ENCODE results near the gene RGS16. TPM values are rescaled to one million over a fixed set of nuclear protein-coding genes. Genes with fewer than 3 reads are reported as not detected.
A peak's percentile ranks its signal among the peaks of the same experiment; 100 is the strongest.

Gene RGS16
- total and polyA plus RNA-seq, 2 donors from 2014 or later: 4.2 to 7.7 TPM

DNA sequence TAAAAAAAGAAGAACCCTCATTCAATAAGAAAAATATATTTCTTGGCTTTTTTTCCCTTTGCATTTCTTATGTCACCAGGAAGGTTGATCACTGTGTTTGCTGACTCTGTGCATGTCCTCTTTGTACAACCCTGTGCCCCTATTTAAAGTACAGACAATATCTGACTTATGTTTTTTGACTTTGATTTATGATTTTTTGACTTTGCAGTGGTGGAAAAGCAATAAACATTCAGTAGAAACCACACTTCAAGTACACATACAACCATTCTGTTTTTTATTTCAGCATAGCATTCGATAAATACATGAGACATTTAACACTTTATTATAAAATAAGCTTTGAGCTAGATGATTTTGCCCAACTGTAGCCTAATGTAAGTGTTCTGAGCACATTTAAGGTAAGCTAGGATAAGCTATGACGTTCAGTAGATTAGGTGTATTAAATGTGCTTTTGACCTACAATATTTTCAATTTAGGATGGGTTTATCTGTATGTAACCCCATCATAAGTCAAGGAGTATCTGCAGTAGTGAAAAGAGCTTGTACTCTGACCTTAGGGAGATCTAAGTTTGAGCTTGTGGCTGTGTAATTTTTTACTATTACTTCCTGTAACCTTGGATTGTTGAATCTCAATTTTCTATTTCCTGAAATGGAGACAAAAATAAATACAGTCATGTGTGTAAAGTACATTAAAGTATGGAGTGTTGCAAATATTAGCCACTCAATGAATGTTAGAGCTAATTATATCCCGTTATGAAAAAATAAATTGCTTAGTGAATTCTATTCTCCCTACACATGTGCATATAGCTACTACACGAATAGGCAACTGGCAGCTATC, 16.3 kb downstream of the RGS16 start:
- Histone ChIP-seq H3K27me3 (ENCODE audit: control insufficient read depth, insufficient read depth, low read length) (no peaks in the 10 kb centered on the region), H3K9ac (ENCODE audit: low read length in 3 of 3) (peak overlapping the region in 2 of 3 donors; percentile 86 to 91), H3K4me3 (ENCODE audit: low read length in 3 of 3) (peak overlapping the region; percentile 87 to 93 (median 88)), H3K4me1 (ENCODE audit: control insufficient read depth in 2 of 3, insufficient read depth in 2 of 3, low read depth in 1 of 3, low read length in 3 of 3) (peaks cover 0 to 10% (median 7%) of the 10 kb centered on the region in 3 donors), H3K9me3 (ENCODE audit: control insufficient read depth in 2 of 3, insufficient read depth in 1 of 3, low read length in 3 of 3) (no peaks in the 10 kb centered on the region), H3K27ac (ENCODE audit: low read depth in 2 of 2, low read length in 2 of 2) (peak overlapping the region in 1 of 2 donors; percentile 86), H3K36me3 (ENCODE audit: control insufficient read depth in 2 of 3, insufficient read depth in 3 of 3, low read length in 3 of 3) (no peaks in the 10 kb centered on the region)
- intact Hi-C loops (cut with DNase I): no loop called here
- no peak for DNase-seq
- TF ChIP-seq, protein P1, sequence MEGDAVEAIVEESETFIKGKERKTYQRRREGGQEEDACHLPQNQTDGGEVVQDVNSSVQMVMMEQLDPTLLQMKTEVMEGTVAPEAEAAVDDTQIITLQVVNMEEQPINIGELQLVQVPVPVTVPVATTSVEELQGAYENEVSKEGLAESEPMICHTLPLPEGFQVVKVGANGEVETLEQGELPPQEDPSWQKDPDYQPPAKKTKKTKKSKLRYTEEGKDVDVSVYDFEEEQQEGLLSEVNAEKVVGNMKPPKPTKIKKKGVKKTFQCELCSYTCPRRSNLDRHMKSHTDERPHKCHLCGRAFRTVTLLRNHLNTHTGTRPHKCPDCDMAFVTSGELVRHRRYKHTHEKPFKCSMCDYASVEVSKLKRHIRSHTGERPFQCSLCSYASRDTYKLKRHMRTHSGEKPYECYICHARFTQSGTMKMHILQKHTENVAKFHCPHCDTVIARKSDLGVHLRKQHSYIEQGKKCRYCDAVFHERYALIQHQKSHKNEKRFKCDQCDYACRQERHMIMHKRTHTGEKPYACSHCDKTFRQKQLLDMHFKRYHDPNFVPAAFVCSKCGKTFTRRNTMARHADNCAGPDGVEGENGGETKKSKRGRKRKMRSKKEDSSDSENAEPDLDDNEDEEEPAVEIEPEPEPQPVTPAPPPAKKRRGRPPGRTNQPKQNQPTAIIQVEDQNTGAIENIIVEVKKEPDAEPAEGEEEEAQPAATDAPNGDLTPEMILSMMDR (IDR thresholded peaks at IDR 0.05; ENCODE audit: borderline replicate concordance, extremely low read depth, insufficient read depth): no peak
- FAIRE-seq: no peak

GRCh38 chr1:182587093-182587492, 17.1 kb downstream of the RGS16 start:
- intact Hi-C loops (cut with DNase I): no loop called here
- Histone ChIP-seq H3K4me3 (ENCODE audit: low read length in 3 of 3) (no peak overlapping the region), H3K36me3 (ENCODE audit: control insufficient read depth in 2 of 3, insufficient read depth in 3 of 3, low read length in 3 of 3) (peaks cover 0 to 5% (median 0%) of the 10 kb centered on the region in 3 donors), H3K27me3 (ENCODE audit: control insufficient read depth, insufficient read depth, low read length) (no peaks in the 10 kb centered on the region), H3K9me3 (ENCODE audit: control insufficient read depth in 2 of 3, insufficient read depth in 1 of 3, low read length in 3 of 3) (no peaks in the 10 kb centered on the region), H3K27ac (ENCODE audit: low read depth in 2 of 2, low read length in 2 of 2) (no peak overlapping the region), H3K4me1 (ENCODE audit: control insufficient read depth in 2 of 3, insufficient read depth in 2 of 3, low read depth in 1 of 3, low read length in 3 of 3) (peaks cover 0 to 10% (median 7%) of the 10 kb centered on the region in 3 donors), H3K9ac (ENCODE audit: low read length in 3 of 3) (no peak overlapping the region)
- FAIRE-seq (peak; percentile 46), DNase-seq (no peak)
- TF ChIP-seq, protein P1 (IDR thresholded peaks at IDR 0.05; ENCODE audit: borderline replicate concordance, extremely low read depth, insufficient read depth): no peak

DNA sequence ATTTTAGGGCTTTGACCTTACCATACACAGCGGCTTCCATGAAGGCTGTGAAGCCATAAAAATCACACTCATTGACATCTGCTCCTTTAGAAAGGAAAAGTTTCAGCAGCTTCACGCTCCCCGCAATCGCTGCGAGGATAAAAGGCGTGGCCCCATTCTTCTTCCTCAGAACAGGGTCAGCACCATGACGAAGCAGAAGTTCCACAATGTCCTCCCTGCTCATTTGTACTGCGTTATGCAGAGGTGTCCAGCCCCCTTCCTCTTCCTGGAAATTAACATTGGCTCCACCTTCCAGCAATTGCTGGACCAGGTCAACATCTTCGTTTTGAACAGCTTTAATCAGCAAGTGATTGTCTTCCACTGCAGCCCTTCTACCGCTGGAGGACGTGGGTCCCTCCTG, 17.8 kb downstream of the RGS16 start:
- H3K9ac ChIP-seq (ENCODE audit: low read length in 3 of 3): no peak overlapping the region
- FAIRE-seq (no peak), DNase-seq (no peak)
- intact Hi-C loops (cut with DNase I): no loop called here
- H3K9me3 ChIP-seq (ENCODE audit: control insufficient read depth in 2 of 3, insufficient read depth in 1 of 3, low read length in 3 of 3): no peaks in the 10 kb centered on the region
- H3K27me3 ChIP-seq (ENCODE audit: control insufficient read depth, insufficient read depth, low read length): no peaks in the 10 kb centered on the region
- no peak overlapping the region for H3K27ac ChIP-seq (ENCODE audit: low read depth in 2 of 2, low read length in 2 of 2)
- H3K36me3 ChIP-seq (ENCODE audit: control insufficient read depth in 2 of 3, insufficient read depth in 3 of 3, low read length in 3 of 3): peaks cover 0 to 9% (median 2%) of the 10 kb centered on the region in 3 donors
- TF ChIP-seq, protein P1 (IDR thresholded peaks at IDR 0.05; ENCODE audit: borderline replicate concordance, extremely low read depth, insufficient read depth): no peak
- no peak overlapping the region for H3K4me3 ChIP-seq (ENCODE audit: low read length in 3 of 3)
- peaks cover 0 to 10% (median 7%) of the 10 kb centered on the region in 3 donors for H3K4me1 ChIP-seq (ENCODE audit: control insufficient read depth in 2 of 3, insufficient read depth in 2 of 3, low read depth in 1 of 3, low read length in 3 of 3)

Data from kidney (tissue), 14 donors.